ENCODE results near the gene SIRPG.
"Not testable (repeated sequence)": the region's sequence is repeated elsewhere in the genome, so short reads cannot be mapped to it uniquely, and the experiment has no call there.

SIRPG gene

DNA sequence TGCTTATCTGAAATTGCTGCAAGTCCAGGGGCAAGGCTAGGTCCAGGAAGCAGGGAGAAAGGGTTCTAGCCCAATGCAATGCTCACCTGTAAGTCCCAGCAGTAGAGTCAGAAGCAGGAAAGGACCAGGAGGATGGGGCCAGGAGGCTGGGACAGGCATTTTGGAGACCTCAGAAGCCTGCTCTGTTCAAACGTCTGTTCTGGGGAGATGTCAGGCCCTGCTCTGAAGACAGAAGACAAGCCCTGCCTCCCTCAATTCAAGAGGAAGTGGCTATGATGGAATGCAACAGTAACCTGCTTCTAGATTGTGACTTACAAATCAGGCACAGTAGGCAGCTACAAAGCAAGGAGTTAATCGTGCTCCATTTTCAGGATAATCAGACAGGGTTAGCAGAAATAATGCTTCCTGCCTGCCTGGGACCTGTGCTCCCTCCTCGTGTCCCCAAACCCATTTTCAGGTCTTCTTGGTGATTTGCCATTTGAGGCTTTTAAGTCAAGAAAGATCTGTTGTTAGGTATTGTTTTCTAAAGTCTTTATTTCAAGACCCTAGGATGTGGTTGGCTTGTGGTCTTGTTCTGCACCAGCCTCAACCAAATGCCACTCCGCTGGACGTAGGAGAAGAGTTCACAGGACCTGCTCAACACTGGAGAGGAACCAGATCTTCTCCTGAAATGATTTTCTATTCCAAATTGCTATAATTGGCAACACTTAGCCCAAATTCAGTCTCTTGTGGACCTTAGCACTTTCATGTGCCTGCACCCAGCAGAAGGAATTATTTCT is at the start of gene SIRPG:
SIRPG (minus strand) TSS at position 224 of the 779 bp plus-strand sequence; CDS start at position 159, 65 bp downstream.
- DNase-seq = no peak

DNA sequence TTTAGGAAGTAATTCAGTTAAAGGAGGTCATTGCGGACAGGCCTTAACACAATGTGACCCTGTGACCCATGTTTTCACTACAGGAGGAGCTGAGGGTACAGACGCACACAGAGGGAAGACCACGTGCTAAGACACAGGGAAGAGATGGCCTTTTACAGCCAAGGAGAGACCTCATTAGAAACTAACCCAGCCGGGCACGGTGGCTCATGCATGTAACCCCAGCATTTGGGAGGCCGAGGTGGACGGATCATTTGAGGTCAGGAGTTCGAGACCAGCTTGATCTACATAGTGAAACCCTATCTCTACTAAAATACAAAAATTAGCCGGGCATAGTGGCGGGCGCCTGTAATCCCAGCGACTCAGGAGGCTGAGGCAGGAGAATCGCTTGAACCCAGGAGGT is 49.3 kb upstream of the SIRPG start:
- not testable (repeated sequence) for DNase-seq

DNA sequence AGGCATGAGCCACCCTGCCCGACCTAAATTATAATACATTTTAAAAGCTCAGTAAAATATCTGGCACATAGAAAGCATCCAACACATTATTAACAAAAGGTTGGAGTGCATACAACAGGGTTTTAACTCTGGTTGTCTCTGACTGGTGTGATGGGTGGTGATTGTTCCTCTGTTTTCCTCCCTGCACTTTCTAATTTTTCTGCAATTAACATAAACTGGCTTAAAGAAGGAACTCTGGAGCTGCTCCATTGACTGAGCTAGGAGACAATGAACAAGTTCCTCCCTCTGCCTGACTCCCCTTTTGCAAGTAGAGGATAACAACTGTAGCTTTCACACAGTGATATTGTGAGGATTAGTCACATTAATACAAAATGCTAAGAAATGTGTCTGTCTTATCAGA is 48.5 kb upstream of the SIRPG start:
- no peak for DNase-seq

DNA sequence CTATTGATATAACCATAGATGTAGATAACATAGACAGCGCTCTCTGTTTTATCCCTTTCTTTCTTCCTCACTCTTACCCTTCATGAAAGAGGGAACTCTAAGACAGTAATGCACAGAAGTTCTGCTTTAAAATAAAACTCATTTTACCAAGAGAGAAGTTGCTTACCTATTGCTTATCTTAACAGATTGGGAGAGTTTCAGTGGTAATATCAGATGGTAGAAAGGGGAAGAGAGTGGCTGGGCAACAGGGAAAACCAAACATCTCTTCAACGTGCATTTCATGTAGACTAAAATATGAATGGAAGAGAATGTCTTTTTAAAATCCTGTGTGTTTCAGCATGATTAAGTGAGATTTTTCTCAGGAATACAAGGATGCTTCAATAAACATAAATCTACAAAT is 45.3 kb upstream of the SIRPG start:
- DNase-seq = no peak

DNA sequence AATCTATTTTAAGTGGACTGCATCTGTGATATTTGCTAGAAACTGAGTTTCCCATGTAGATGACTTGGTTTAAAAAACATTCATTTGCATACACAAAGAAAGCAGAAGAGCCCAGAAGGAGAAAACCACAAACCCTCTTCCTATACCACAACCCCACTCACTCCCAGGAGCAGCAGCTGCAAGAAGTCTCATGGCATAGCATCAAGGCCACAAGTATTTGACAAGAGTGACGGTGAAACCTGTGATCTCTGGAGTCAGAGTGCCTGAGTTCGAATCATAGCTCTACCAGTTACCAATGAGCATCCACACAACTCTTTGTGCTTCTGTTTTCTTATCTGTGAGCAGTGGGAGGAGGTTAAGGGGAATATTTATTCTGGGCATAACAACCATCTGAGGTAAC is 44.7 kb upstream of the SIRPG start:
- no peak for DNase-seq

DNA sequence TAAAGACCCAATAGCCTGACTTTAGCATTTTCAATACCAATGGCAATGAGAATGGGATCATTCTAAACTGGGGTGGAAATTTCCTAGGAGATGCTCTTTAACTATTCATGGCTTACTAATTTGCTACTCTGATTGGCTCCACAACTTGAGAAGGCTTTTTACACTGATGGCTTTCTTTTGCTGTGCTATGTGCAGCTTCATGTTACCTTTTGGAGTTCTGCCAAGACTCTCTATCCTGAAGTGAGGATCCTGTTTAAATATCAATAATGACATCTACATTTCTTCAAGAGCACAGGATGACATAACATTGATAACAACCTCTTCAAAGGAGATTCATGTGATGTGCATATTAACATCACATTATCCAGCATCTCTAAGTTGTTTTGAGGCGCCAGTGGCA is 43.4 kb upstream of the SIRPG start:
- no peak for DNase-seq

DNA sequence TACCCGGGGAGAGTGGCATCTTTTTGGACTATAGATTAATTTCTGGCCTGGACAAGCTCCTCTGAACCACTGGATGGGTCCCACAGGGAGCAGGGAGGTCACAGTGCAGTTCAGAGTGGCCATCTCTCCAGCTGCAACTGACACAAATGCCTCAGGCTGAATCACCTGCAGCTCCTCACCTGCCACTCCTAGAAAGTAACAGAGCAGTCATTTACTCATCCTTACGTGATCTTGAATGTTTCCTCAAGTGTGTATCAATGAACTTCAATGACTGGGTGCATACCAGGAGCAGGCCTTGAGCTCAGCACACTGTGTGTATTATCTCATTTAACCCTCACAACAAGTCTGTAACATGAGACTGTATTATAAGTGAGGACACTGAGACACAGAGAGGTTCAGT is 40.0 kb upstream of the SIRPG start:
- DNase-seq = no peak

DNA sequence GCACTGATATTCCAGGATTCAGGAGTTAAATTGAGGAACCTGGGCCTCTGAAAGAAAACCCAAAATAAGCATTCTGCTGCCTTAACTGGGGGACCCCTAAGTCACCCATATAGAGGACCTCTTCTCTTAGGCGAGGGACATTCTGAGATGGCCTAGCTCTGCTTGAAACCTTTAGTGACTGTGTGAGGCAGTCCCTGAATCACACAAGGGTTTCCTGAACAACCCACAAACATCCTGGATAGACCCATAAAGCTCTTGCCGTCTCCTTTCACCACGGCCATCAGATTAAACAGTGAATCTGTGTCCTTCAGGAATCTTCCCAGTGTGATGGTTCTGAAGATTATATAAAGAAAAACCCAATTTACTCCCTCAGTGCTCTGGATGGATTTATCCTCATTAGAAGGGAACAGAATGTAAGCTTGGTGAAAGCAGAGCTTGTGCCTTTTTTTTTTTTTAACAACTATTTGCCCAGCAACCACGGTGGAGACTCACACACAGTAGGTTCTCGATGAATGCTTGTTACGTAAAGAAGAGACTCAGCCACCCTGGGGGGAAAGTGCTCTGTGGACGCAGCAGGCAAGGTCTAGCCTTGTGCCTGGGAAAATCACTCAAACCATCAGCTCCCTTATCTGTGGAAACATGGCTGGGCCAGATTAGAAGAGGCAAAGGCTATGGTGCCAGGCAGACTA is 39.1 kb upstream of the SIRPG start:
- no peak for DNase-seq

DNA sequence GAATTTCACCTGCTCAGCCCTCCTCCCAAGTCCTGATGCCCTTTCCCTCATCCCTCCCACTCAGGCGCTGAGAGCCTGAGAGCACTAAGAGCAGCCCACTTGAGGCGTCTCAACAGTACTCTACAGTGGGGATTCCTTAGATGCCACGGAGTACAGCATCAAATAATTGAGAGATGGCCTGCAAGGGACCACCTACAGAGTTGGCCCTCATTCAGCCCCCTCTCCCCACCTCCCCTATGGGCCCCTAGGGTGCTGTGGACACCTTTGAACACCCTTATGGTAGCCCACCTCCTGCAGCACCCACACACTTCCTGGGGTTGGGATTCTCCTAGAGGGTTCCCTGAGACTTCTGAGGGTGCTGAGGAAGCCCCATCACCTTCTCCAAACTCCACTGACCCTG is 37.1 kb upstream of the SIRPG start:
- DNase-seq = no peak

DNA sequence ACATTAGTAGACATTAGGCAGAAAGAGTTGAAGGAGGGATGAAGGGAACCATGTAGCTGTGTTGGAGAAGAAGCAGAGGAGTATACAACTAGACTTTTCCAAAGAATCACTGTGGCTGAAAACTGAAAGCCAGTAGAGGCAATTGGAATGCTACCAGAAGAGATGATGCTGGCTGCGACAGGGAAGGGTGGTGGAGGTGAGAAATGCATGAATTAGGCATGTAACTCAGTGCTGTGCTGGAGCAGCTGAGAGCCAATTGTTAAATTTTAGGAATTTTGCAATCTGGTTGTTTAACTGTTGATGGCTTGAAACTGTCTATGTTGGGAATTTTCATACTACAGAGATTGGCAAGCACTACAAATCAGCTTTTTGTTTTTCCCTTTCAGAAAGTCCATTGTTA is 35.8 kb upstream of the SIRPG start:
- no peak for DNase-seq

DNA sequence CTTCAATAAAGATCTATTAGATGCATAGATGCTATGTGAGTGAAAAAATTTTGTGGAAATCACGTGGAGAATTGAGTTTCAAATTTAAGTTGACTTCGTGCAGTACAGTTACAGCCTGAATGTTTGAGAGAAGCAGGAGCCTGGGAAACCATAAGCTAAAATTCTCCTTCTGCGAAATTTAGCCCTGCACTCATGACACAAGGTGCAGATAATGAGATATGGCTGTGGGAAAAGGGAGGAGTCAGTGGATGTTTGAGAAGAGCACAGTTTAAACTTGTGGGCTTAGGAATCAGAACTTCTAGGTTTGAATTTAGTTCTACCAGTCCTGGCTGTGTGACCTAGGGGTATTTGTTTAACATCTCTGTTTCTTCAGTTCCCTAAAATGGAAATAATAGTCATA is 32.1 kb upstream of the SIRPG start:
- DNase-seq = no peak

DNA sequence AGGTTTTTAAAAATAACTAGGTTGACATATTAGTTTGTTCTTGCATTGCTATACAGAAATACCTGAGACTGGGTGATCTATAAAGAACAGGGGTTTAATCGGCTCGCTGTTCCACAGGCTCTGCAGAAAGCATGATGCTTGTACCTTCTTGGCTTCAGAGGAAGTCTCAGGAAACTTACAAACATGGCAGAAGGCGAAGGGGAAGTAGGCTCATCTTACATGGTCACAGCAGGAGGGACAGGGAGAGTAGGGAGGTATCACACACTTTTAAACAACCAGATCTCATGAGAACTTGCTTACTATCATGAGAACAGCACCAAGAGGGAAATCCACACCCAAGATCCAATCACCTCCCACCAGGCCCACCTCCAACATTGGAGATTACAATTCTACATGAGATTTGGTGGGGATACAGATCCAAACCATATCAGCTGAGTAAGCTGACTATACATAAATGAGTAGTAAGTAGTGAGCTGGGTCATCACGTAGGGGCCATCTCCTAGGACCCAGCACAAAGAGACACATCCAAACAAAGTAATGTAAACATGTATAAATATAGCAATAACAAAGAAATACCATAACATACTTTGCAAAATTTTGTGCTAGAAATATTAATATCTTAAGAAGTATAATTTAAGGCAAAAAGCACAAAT is 31.4 kb upstream of the SIRPG start:
- no peak for DNase-seq

DNA sequence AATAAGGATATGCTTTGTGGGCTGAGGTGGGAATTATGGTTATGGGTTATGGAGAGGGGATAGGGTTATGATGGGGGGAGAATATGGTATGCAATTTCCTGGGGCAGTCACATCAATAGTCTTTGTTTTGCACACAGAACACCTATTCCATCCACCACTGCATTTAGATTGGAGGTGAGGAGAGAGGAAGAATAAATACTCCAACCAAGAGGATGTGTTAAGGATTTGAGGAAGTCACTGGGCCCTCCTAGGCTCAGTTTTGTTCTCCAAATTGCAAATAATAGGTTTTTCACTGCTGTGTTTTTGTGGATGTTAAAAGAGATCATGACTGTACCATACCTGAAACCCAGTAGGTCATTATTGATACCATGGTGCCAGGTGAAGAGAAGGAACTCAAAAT is 29.5 kb upstream of the SIRPG start:
- DNase-seq = no peak

DNA sequence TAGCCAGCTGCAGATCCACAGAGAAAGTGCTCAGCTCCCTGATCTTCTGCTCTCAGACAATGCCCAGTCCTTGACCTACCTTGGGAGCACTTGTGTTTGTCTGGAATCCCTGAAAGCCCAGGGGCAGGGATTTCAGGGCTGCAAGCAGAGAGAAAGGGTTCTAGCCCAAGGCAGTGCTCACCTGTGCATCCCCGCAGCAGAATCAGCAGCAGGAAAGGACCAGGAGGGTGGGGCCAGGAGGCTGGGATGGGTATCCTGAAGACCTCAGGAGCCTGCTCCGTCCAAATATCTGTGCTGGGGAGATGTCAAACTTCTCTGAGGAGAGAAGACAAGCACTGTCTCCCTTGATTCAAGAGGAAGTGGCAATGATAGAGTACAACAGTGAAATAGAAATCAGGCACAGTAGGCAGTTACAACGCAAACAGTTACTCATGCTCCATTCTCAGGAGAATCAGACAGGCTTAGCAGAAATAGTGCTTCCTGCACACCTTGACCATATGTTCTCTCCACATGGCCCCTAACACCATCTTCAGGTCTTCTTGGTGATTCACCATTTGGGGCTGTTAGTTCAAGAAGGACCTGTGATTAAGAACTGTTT is 28.7 kb upstream of the SIRPG start:
- no peak for DNase-seq

DNA sequence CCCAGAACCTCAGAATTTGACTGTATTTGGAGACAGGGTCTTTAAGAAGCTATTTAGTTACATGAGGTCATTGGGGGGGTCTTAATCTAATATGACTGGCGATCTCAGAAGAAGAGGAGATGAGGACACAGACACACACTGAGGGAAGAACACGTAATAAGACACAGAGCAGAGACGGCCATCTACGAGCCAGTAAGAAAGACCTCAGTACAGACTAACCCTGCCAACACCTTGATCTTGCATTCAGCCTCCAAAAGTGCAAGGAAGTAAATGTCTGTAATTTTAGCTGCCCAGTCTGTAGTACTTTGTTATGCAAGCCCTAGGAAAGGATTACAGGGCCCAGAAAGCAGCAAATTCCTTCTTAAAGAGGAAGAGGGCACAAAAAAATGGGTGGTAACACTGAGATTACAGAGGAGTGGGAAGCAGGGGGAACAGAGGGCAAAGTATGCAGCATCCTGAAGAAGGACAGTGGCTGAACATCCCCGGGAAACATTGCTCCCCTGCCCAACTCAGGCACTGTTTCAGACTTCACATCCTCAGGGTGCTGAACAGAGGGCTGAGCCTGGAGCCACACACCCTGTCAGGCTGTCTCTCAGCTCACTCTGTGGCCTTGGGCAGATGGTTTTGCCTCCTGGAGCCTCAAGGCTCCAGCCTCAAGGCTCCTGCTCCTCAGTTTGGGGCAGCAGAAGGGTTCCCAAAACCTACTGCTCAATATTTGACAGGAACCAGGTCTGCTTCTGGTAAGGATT is 27.9 kb upstream of the SIRPG start:
- DNase-seq = no peak

DNA sequence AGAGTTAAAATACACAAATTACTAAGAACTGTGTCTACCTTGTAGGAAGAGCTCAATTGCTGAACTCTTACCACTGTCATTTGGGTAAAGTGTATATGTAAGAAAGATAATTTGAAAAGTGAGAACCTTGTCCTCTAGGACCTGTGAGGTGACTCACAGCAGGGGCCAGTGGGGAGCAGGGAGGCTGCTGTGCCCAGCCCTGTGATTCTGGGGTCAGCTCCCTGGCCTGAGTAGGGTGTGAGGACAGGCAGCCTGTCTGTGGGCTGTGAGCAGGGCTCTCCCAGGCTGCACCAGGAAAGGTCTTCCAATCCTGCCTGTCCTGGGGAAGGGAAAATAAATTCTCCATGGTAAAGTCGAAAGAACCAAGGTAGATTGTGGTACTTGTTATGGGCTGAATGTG is 27.3 kb upstream of the SIRPG start:
- no peak for DNase-seq

DNA sequence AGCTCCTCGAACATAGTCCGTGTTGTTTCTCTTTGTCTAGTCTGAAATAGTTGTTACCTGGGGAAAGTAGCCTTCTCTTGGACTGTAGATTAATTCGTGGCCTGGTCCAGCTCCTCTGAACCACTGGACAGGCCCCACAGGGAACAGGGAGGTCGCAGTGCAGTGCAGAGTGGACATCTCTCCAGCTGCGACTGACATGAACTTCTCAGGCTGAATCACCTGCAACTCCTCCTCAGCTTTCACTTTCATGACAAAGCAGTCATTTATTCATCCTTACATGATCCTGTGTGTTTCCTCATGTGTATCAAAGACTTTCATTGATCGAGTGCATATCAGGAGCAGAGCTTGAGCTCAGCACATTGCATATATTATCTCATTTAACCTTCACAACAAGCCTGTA is 19.1 kb upstream of the SIRPG start:
- no peak for DNase-seq

DNA sequence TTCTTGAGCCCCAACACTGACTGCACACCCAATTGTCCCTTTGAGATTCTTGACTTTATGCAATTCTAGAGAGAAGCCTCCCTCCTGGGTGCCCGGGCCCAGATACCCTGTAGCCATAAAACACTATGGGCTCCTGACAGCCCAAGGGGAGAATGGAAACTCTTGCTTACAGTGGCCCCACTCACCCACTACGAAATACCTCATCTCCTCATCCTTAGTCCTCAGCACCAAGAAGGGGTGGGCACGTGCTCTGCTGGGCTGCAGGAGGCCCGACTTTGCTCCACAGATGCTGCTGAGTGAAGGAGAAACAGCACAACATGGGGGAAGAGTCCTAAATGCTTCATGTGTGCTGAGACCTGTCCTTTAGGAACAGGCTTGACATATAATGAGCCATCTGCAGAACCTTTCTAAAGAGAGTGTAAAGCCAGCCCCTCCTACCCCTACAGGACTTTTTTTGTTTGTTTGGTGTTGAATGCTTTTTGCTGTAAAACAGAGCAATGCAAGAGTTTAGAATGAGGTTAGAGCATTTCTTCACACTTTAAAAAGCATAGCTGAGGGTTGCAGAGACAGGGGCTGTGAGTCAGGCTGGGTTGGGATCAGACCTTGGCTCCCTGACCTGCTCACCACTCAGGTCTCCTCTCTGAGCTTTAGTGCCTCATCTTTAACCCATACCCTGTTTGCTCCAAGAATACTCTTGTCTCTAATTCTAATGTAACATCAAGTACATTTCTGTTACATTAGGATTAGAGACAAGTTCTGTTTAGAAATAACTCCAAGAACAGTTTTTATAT is 17.6 kb upstream of the SIRPG start:
- no peak for DNase-seq

DNA sequence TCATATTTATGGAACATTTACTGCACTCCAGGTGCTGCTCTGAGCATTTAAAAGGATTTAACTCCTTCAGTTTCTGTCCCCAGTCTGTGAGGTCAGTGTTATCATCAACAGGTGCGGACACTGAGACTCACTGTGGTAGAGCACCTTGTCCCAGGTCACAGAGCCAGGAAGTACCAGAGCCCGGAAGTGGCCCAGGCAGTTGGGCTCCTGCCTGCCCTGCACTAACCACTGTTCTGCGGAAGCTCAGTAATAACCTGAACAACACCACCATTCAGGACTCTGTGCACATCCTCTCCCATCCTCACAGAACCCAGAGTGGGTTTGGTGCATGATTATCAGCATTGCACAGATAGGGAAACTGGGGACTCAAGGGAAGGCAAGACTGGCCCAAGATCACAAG is 16.8 kb upstream of the SIRPG start:
- no peak for DNase-seq

DNA sequence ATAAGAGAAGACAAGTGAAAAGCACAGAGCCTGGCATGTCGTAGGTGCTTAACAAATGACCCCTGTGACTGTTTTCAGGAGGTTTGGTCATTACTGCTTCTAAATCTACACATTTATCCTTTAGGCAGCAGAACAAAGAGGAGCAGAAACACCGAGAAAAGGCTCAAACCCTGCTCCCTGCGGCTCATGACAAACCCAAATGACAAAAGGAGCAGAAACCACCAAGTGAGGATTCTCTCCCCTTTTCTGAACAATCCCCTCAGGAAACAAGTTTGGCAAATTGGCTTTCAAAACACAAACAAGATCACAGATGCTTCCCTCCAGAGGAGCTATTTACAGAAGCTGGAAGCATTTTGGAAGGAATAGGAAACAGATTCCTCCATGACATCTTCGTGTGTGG is 15.8 kb upstream of the SIRPG start:
- no peak for DNase-seq

DNA sequence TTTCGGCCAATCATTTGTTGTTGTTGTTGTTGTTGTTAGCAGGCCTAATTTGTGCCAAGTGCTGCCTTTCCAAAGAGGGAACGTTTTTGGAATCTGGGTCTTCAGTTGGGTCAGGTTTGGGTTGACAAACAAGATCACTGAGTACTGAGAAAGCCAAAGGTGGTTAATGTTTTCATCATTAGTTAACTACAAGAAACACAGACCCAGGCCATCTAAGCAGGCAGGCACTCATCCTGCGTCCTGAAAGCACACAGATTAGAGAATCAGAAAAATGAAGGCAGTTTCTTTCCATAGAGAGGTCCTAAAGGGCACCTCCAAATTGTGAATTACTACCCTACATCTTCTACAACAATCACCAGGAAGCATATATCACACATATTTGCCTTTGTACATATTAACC is 15.1 kb upstream of the SIRPG start:
- DNase-seq = no peak

Measured in T1000 (cell line).